MM.1S (cell line): ENCODE results near the gene MYO9B.

Experiments
- EZH2 ChIP-seq: fragments of 300-600 bp; sonication (generic); optimal IDR thresholded peaks from 2 replicates; pipeline ENCODE3; 2017; ENCODE audit warnings: low read depth, mild to moderate bottlenecking, antibody characterized with exemption, low read length, mixed read lengths
- TF ChIP-seq, protein P1 (sequence below): fragments of 300-600 bp; sonication (generic); IDR thresholded peaks from 2 replicates; pipeline ENCODE4 v1.5.1; 2016; ENCODE audit warnings: antibody characterized with exemption, low read length, mixed read lengths

DNA sequence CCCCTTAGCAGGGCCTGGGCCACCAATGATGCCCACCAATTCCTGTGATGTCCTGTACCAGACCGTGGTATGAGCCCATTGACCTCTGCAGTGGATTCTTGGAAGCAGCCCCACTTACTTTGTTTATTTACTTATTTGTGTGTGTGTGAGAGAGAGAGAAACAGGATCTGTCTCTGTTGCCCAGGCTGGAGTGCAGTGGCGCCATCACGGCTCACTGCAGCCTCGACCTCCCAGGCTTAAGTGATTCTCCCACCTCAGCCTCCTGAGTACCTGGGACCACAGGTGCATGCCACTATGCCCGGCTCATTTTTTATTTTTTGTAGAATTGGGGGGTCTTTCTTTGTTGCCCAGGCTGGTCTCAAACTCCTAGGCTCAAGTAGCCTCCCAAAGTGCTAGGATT lies 13.0 kb downstream of the MYO9B start:
- TF ChIP-seq, protein P1, sequence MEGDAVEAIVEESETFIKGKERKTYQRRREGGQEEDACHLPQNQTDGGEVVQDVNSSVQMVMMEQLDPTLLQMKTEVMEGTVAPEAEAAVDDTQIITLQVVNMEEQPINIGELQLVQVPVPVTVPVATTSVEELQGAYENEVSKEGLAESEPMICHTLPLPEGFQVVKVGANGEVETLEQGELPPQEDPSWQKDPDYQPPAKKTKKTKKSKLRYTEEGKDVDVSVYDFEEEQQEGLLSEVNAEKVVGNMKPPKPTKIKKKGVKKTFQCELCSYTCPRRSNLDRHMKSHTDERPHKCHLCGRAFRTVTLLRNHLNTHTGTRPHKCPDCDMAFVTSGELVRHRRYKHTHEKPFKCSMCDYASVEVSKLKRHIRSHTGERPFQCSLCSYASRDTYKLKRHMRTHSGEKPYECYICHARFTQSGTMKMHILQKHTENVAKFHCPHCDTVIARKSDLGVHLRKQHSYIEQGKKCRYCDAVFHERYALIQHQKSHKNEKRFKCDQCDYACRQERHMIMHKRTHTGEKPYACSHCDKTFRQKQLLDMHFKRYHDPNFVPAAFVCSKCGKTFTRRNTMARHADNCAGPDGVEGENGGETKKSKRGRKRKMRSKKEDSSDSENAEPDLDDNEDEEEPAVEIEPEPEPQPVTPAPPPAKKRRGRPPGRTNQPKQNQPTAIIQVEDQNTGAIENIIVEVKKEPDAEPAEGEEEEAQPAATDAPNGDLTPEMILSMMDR: no peak
- no peak for TF ChIP-seq EZH2
